Measurements from ENCODE around the gene ARHGAP5. TPM values are rescaled to one million over a fixed set of nuclear protein-coding genes. Genes with fewer than 3 reads are reported as not detected.

ARHGAP5 gene
- total RNA-seq, 1 donor = 88.7 TPM

DNA sequence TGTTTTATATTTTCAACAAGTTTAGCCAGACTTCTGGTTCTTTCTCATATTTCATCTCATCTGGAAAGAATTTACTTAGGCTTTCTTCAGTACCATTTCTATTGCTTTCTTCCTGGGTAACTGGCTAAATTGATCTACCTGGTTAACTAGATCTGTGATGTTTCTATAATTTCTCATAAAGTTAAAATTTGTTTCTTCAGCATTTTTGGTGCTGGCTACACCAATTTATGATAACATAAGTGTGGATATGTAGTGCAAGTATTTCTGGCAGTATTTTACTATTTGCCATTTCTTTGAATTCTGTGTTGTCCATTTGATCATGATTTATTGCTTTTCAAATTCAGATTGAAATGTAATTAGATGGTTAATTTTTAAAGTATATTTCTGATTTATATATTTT, 25.9 kb downstream of the ARHGAP5 start:
- Histone ChIP-seq H4K20me1 (ENCODE audit: insufficient read depth, low read length) (peaks cover 28% of the 10 kb centered on the region), H3K4me3 (ENCODE audit: insufficient read depth, low read length) (no peak overlapping the region), H3K27me3 (ENCODE audit: insufficient read depth, low read length) (no peaks in the 10 kb centered on the region), H3K79me2 (ENCODE audit: insufficient read depth, low read length) (peaks cover 75% of the 10 kb centered on the region), H3K27ac (ENCODE audit: low read depth, low read length) (no peak overlapping the region), H3K4me1 (ENCODE audit: insufficient read depth, low read length) (peaks cover 2% of the 10 kb centered on the region), H3K36me3 (ENCODE audit: insufficient read depth, low read length) (no peaks in the 10 kb centered on the region), H3K9me3 (ENCODE audit: low read depth, low read length) (no peaks in the 10 kb centered on the region), H3K4me2 (ENCODE audit: insufficient read depth, low read length) (no peak overlapping the region), H2AFZ (ENCODE audit: low read length) (no peak overlapping the region)
- no peak for TF ChIP-seq CTCF (IDR thresholded peaks at IDR 0.05; ENCODE audit: extremely low read depth, low read depth, low read length)
- DNase-seq (ENCODE audit: insufficient read length, low spot score, missing footprints) = peak; percentile 25

GRCh38 chr14:32104308-32104707, 27.2 kb downstream of the ARHGAP5 start:
- H3K4me1 ChIP-seq (ENCODE audit: insufficient read depth, low read length) = peaks cover 2% of the 10 kb centered on the region
- H3K4me2 ChIP-seq (ENCODE audit: insufficient read depth, low read length) = no peak overlapping the region
- no peak for TF ChIP-seq CTCF (IDR thresholded peaks at IDR 0.05; ENCODE audit: extremely low read depth, low read depth, low read length)
- no peaks in the 10 kb centered on the region for H3K9me3 ChIP-seq (ENCODE audit: low read depth, low read length)
- peaks cover 28% of the 10 kb centered on the region for H4K20me1 ChIP-seq (ENCODE audit: insufficient read depth, low read length)
- no peaks in the 10 kb centered on the region for H3K36me3 ChIP-seq (ENCODE audit: insufficient read depth, low read length)
- H3K27me3 ChIP-seq (ENCODE audit: insufficient read depth, low read length) = no peaks in the 10 kb centered on the region
- no peak for DNase-seq (ENCODE audit: insufficient read length, low spot score, missing footprints)
- no peak overlapping the region for H3K27ac ChIP-seq (ENCODE audit: low read depth, low read length)
- no peak overlapping the region for H3K4me3 ChIP-seq (ENCODE audit: insufficient read depth, low read length)
- H3K79me2 ChIP-seq (ENCODE audit: insufficient read depth, low read length) = peaks cover 67% of the 10 kb centered on the region
- H2AFZ ChIP-seq (ENCODE audit: low read length) = no peak overlapping the region

- Histone ChIP-seq H3K4me3 (ENCODE audit: insufficient read depth, low read length) (no peak overlapping the region), H3K27me3 (ENCODE audit: insufficient read depth, low read length) (no peaks in the 10 kb centered on the region), H4K20me1 (ENCODE audit: insufficient read depth, low read length) (peaks cover 28% of the 10 kb centered on the region), H3K36me3 (ENCODE audit: insufficient read depth, low read length) (no peaks in the 10 kb centered on the region), H3K9me3 (ENCODE audit: low read depth, low read length) (no peaks in the 10 kb centered on the region), H3K4me1 (ENCODE audit: insufficient read depth, low read length) (peaks cover 2% of the 10 kb centered on the region), H3K4me2 (ENCODE audit: insufficient read depth, low read length) (no peak overlapping the region), H3K79me2 (ENCODE audit: insufficient read depth, low read length) (peaks cover 65% of the 10 kb centered on the region), H3K27ac (ENCODE audit: low read depth, low read length) (no peak overlapping the region), H2AFZ (ENCODE audit: low read length) (no peak overlapping the region)
- DNase-seq (ENCODE audit: insufficient read length, low spot score, missing footprints) = no peak
- no peak for TF ChIP-seq CTCF (IDR thresholded peaks at IDR 0.05; ENCODE audit: extremely low read depth, low read depth, low read length)
These were observed 27.7 kb downstream of the ARHGAP5 start for GRCh38 chr14:32104803-32105202.

GRCh38 chr14:32109676-32110547, 32.8 kb downstream of the ARHGAP5 start:
- H3K27ac ChIP-seq (ENCODE audit: low read depth, low read length) = peak overlapping the region; percentile 47
- H3K9me3 ChIP-seq (ENCODE audit: low read depth, low read length) = no peaks in the 10 kb centered on the region
- no peak overlapping the region for H3K4me3 ChIP-seq (ENCODE audit: insufficient read depth, low read length)
- DNase-seq (ENCODE audit: insufficient read length, low spot score, missing footprints) = peak; percentile 57
- TF ChIP-seq CTCF (IDR thresholded peaks at IDR 0.05; ENCODE audit: extremely low read depth, low read depth, low read length) = no peak
- no peaks in the 10 kb centered on the region for H3K36me3 ChIP-seq (ENCODE audit: insufficient read depth, low read length)
- peaks cover 14% of the 10 kb centered on the region for H4K20me1 ChIP-seq (ENCODE audit: insufficient read depth, low read length)
- H3K27me3 ChIP-seq (ENCODE audit: insufficient read depth, low read length) = no peaks in the 10 kb centered on the region
- no peaks in the 10 kb centered on the region for H3K4me1 ChIP-seq (ENCODE audit: insufficient read depth, low read length)
- peak overlapping the region; percentile 5 for H3K4me2 ChIP-seq (ENCODE audit: insufficient read depth, low read length)
- no peak overlapping the region for H2AFZ ChIP-seq (ENCODE audit: low read length)
- peaks cover 79% of the 10 kb centered on the region for H3K79me2 ChIP-seq (ENCODE audit: insufficient read depth, low read length)

All from osteoblast (primary cell).